ENCODE measurements around the gene COL25A1.

The COL25A1 gene

DNA sequence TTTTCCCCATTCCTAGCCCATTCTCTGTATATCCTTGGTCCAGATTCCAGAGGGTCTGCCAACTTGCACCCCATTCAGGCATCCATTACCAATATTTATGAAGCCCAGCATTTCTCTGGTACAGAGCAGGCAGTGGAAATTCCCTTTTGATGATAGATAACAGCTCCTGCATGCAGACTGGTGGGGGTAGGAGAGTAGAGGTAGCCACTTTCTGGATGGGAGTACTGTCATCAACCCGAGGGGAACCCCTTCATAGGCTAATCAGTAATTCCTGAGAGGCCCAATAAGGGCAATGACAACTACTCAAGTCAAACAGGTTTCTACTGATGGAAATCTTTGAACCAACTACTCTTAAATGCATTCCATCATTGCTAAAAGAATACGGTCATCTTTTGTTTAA lies 63.7 kb downstream of the COL25A1 start:
- TF ChIP-seq, protein P1, sequence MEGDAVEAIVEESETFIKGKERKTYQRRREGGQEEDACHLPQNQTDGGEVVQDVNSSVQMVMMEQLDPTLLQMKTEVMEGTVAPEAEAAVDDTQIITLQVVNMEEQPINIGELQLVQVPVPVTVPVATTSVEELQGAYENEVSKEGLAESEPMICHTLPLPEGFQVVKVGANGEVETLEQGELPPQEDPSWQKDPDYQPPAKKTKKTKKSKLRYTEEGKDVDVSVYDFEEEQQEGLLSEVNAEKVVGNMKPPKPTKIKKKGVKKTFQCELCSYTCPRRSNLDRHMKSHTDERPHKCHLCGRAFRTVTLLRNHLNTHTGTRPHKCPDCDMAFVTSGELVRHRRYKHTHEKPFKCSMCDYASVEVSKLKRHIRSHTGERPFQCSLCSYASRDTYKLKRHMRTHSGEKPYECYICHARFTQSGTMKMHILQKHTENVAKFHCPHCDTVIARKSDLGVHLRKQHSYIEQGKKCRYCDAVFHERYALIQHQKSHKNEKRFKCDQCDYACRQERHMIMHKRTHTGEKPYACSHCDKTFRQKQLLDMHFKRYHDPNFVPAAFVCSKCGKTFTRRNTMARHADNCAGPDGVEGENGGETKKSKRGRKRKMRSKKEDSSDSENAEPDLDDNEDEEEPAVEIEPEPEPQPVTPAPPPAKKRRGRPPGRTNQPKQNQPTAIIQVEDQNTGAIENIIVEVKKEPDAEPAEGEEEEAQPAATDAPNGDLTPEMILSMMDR (IDR thresholded peaks at IDR 0.05), result no peak
- Histone ChIP-seq H3K27ac (no peak overlapping the region), H3K4me3 (no peak overlapping the region)
- DNase-seq (ENCODE audit: low spot score), result no peak

DNA sequence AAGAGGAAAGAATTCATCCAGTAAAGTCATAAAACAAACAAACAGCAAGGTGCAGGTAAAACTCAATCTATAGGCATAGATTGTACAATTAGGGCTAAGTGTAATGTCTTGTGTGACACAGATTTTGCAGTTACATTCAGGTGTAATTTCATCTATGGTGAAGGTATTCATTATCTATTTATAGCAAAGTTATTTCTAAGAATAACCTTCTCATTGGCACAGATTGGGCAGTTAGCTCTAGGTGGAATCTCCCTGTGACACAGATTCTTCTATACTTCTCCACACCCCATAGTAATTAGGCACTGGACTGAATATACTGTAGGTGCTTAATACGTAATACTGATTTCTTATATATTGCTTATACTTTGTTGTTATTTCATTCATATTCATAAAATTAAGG lies 66.8 kb downstream of the COL25A1 start:
- no peak overlapping the region for H3K27ac ChIP-seq
- no peak for DNase-seq (ENCODE audit: low spot score)
- TF ChIP-seq, protein P1 (IDR thresholded peaks at IDR 0.05), result no peak
- H3K4me3 ChIP-seq, result no peak overlapping the region

DNA sequence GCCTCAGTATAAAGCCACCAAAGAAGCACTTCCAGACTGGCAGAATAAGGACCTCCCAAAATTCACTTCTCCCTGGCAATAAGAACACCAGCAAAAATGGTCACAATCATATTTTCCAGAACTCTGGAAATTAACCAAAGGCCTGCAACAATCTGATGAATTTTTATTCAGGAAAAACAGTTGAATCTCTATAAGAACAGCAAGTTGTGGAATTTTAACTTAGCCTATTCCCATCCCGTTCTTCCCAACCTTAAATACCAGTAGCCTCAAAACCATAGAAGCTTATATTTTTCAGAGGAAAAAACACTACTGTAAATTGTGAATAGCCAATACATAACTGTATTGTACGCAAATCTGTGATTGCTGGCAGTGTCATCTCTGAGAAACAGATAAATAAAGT lies 67.9 kb downstream of the COL25A1 start:
- Histone ChIP-seq H3K27ac (no peak overlapping the region), H3K4me3 (no peak overlapping the region)
- DNase-seq (ENCODE audit: low spot score), result no peak
- TF ChIP-seq, protein P1 (IDR thresholded peaks at IDR 0.05), result no peak

DNA sequence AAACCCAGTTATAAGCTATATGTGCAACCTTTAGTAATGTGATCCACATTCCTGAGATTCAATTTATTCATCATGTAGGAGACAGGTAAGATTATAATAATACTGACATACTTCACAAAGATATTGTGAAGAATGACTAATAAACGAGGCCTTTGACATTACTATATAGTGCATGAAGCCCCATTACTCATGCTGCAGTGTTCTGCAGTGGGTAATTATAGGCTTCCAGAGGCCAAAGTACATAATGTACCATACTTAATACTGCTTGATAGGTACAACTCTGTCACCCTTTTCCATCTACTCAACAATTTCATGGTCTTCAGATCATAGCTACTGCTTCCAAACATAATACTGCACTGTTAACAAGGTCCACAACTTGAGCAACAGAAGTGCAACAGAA lies 68.9 kb downstream of the COL25A1 start:
- no peak overlapping the region for H3K27ac ChIP-seq
- TF ChIP-seq, protein P1 (IDR thresholded peaks at IDR 0.05), result no peak
- DNase-seq (ENCODE audit: low spot score), result no peak
- no peak overlapping the region for H3K4me3 ChIP-seq

DNA sequence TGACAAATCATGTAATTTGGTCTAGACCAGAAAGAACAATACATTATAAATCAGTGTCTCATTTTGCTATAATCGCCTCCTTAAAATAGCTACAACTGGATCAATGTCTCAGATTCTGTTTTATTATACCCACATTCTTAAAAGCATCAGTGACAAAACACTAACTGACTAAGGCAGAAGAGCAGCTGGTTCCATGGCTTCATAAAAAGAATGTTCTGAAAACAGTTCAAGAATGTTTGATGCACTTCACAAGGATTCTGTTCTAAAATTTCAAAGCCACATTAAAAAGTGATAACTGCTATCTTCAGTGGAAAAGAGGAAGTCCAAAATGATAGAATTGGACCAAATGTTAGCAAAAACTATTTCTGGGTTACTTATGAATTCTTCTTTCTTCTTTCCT lies 69.8 kb downstream of the COL25A1 start:
- no peak for DNase-seq (ENCODE audit: low spot score)
- TF ChIP-seq, protein P1 (IDR thresholded peaks at IDR 0.05), result no peak
- no peak overlapping the region for H3K4me3 ChIP-seq
- H3K27ac ChIP-seq, result no peak overlapping the region

DNA sequence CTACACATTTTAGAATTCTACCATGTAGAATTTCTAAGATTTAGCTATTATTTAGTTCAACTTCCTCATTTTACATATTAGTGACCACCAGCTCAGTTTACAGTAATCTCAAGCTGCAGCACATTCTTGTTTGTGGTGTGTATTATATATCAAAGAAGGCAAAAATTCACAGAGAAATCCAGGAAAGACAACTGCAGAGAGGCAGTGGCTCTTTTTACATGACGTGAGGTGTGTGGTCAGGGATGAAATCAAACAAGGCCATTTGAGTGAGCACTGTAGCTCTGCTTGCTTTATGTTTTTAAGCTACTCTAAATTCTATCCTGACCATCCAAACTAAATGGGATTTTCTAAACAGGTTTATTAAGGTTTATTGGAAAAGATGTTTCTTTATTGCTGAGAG lies 71.1 kb downstream of the COL25A1 start:
- Histone ChIP-seq H3K4me3 (no peak overlapping the region), H3K27ac (no peak overlapping the region)
- TF ChIP-seq, protein P1 (IDR thresholded peaks at IDR 0.05), result no peak
- DNase-seq (ENCODE audit: low spot score), result no peak

DNA sequence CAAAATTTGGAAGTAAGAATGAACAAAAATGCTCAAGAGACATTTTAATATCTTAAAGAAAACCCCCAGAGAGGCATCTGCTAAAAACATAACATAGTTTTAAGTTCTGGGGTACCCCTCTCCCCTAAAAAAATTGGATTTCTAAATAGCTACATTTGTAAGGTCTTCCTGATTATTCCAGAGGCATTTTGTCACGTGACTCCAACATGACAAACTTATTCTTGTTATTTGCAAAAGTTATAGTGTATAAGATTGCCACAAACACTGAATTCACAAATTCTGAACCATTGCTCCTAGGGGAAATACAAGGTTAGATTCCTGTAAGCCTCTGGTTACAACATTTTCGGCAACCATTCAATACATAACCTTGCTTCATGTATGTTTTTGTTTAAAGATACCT lies 73.4 kb downstream of the COL25A1 start:
- Histone ChIP-seq H3K4me3 (no peak overlapping the region), H3K27ac (no peak overlapping the region)
- TF ChIP-seq, protein P1 (IDR thresholded peaks at IDR 0.05), result no peak
- no peak for DNase-seq (ENCODE audit: low spot score)

All from coronary artery (tissue), 2 donors.